ENCODE measurements around the gene MRPL49.

Gene MRPL49

GRCh38 chr11:65113839-65114238 is 8.3 kb upstream of the MRPL49 start:
- no peak overlapping the region for H2BK120ac ChIP-seq (ENCODE audit: low read depth, low read length)
- no peak overlapping the region for H2AK5ac ChIP-seq (ENCODE audit: low read length)
- DNase-seq = no peak
- no peak overlapping the region for H3K23ac ChIP-seq (ENCODE audit: low read length)
- H3K4ac ChIP-seq (ENCODE audit: low read depth, low read length) = no peak overlapping the region
- H3K27ac ChIP-seq (ENCODE audit: low read depth, low read length) = no peak overlapping the region
- no peak overlapping the region for H4K5ac ChIP-seq (ENCODE audit: low read length)
- no peak overlapping the region for H3K56ac ChIP-seq (ENCODE audit: low read length)
- peaks cover 6% of the 10 kb centered on the region for H3K79me2 ChIP-seq (ENCODE audit: control insufficient read depth, insufficient read depth, low read length)
- no peak overlapping the region for H2BK5ac ChIP-seq (ENCODE audit: low read length)
- WGBS (ENCODE audit: extremely low coverage, insufficient coverage, low lambda C conversion rate) = no CpG with 5 or more reads among the region's 6 CpGs
- H2BK15ac ChIP-seq (replicated peaks; ENCODE audit: low read depth) = no peak overlapping the region
- H3K4me1 ChIP-seq (ENCODE audit: control insufficient read depth, low read depth, low read length) = peaks cover 3% of the 10 kb centered on the region
- no peak overlapping the region for H4K8ac ChIP-seq (ENCODE audit: low read depth, low read length)
- no peak overlapping the region for H3K9ac ChIP-seq (ENCODE audit: low read length)
- no peak overlapping the region for H3K18ac ChIP-seq (ENCODE audit: low read length)
- no peak overlapping the region for H3K4me2 ChIP-seq (ENCODE audit: low read length)
- H3K79me1 ChIP-seq (ENCODE audit: low read length) = peaks cover 8% of the 10 kb centered on the region
- H3K27me3 ChIP-seq (ENCODE audit: insufficient read depth, low read length, poor library complexity) = no peaks in the 10 kb centered on the region
- no peak overlapping the region for H3K4me3 ChIP-seq (ENCODE audit: low read length)
- peaks cover 2% of the 10 kb centered on the region for H3K36me3 ChIP-seq (ENCODE audit: control insufficient read depth, insufficient read depth, low read length)

- Histone ChIP-seq H2BK15ac (replicated peaks; ENCODE audit: low read depth) (no peak overlapping the region), H2BK5ac (ENCODE audit: low read length) (no peak overlapping the region), H3K4me2 (ENCODE audit: low read length) (no peak overlapping the region), H3K23ac (ENCODE audit: low read length) (no peak overlapping the region), H2BK120ac (ENCODE audit: low read depth, low read length) (no peak overlapping the region), H3K4ac (ENCODE audit: low read depth, low read length) (no peak overlapping the region), H3K27ac (ENCODE audit: low read depth, low read length) (no peak overlapping the region), H3K4me1 (ENCODE audit: control insufficient read depth, low read depth, low read length) (peaks cover 3% of the 10 kb centered on the region), H4K5ac (ENCODE audit: low read length) (no peak overlapping the region), H3K18ac (ENCODE audit: low read length) (no peak overlapping the region), H2AK5ac (ENCODE audit: low read length) (no peak overlapping the region), H3K36me3 (ENCODE audit: control insufficient read depth, insufficient read depth, low read length) (peaks cover 2% of the 10 kb centered on the region), H3K79me2 (ENCODE audit: control insufficient read depth, insufficient read depth, low read length) (peaks cover 6% of the 10 kb centered on the region), H3K4me3 (ENCODE audit: low read length) (no peak overlapping the region), H3K79me1 (ENCODE audit: low read length) (peaks cover 8% of the 10 kb centered on the region), H3K27me3 (ENCODE audit: insufficient read depth, low read length, poor library complexity) (no peaks in the 10 kb centered on the region), H3K9ac (ENCODE audit: low read length) (no peak overlapping the region), H4K8ac (ENCODE audit: low read depth, low read length) (no peak overlapping the region), H3K56ac (ENCODE audit: low read length) (no peak overlapping the region)
- no peak for DNase-seq
- no CpG with 5 or more reads among the region's 11 CpGs for WGBS (ENCODE audit: extremely low coverage, insufficient coverage, low lambda C conversion rate)
Observed at GRCh38 chr11:65114538-65115171, 7.5 kb upstream of the MRPL49 start.

DNA sequence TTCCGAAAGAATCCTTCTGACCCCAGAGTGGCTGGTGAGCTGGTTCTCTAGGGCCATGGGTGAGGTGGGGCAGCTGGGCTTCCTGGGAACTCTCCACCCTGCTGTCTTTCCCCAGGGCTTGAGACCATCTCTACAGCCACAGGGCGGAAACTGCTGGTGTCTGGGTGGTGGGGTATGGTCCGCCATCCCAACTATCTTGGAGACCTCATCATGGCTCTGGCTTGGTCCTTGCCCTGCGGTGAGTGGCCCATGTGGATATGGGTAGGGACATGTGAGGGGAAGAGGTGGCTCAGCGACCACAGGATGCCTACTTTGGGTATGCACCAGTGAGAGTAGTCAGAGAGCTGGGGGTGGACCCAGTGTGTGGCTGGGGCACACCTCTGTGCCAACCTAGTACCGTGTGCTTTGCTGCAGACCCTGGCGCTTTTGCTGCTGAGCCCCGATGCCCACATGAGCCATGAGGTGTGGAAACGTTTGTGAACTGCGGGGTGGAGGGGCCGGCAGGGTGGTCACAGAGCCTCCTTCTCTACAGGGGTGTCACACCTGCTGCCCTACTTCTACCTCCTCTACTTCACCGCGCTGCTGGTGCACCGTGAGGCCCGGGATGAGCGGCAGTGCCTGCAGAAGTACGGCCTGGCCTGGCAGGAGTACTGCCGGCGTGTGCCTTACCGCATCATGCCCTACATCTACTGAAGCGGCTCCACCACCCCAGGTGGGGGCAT is 6.6 kb upstream of the MRPL49 start:
- Histone ChIP-seq H3K79me1 (ENCODE audit: low read length) (peaks cover 16% of the 10 kb centered on the region), H3K27ac (ENCODE audit: low read depth, low read length) (no peak overlapping the region), H3K23ac (ENCODE audit: low read length) (no peak overlapping the region), H3K4me2 (ENCODE audit: low read length) (no peak overlapping the region), H2BK5ac (ENCODE audit: low read length) (no peak overlapping the region), H3K9ac (ENCODE audit: low read length) (no peak overlapping the region), H3K4me3 (ENCODE audit: low read length) (no peak overlapping the region), H2BK15ac (replicated peaks; ENCODE audit: low read depth) (no peak overlapping the region), H2AK5ac (ENCODE audit: low read length) (no peak overlapping the region), H3K18ac (ENCODE audit: low read length) (no peak overlapping the region), H4K5ac (ENCODE audit: low read length) (no peak overlapping the region), H3K36me3 (ENCODE audit: control insufficient read depth, insufficient read depth, low read length) (peaks cover 10% of the 10 kb centered on the region), H3K4me1 (ENCODE audit: control insufficient read depth, low read depth, low read length) (peaks cover 3% of the 10 kb centered on the region), H4K8ac (ENCODE audit: low read depth, low read length) (no peak overlapping the region), H3K4ac (ENCODE audit: low read depth, low read length) (no peak overlapping the region), H3K27me3 (ENCODE audit: insufficient read depth, low read length, poor library complexity) (no peaks in the 10 kb centered on the region), H2BK120ac (ENCODE audit: low read depth, low read length) (no peak overlapping the region), H3K79me2 (ENCODE audit: control insufficient read depth, insufficient read depth, low read length) (peaks cover 12% of the 10 kb centered on the region), H3K56ac (ENCODE audit: low read length) (no peak overlapping the region)
- DNase-seq = no peak
- no CpG with 5 or more reads among the region's 21 CpGs for WGBS (ENCODE audit: extremely low coverage, insufficient coverage, low lambda C conversion rate)

DNA sequence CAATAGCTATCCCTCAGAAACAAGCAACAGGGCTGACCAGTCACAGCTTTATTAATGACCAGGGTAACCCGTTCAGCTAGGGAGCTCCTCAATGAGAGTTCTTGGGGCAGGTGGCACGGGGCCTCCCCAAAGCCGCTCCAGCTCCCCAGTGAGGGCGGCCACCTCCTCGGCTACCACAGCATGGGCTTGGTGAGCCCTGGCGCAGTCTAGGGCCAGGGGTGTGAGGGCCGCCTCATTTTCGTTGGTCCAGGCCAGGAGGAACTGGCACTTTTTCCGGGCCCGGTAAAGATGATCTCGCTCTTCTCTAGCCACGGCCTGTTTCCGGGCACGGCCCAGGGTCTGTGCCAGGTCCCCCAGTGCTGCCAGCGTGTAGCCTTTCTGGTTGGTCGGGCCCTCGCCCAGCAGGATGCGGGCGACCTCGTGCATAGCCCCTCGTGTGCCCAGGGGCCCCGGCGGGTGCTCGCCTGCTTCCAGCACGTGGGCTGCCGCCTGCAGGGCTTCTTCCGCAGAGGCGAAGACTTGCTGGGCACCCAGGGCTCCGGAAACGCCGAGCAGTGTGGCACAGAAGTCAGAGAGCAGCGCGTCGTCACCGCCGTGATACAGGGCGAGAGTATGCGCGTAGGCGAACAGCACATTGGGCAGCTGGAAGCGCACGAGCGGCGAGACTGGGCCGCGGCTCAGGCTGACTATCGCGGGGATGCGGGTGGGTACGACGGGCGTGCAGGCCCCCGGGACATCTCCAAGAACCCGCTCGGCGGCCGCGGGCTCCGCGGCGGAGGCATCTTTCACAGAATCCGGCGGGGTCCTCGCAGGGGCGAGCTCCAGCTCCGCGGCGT is 5.5 kb upstream of the MRPL49 start:
- Histone ChIP-seq H3K27ac (ENCODE audit: low read depth, low read length) (peak overlapping the region; percentile 71), H4K8ac (ENCODE audit: low read depth, low read length) (no peak overlapping the region), H2BK120ac (ENCODE audit: low read depth, low read length) (no peak overlapping the region), H2BK5ac (ENCODE audit: low read length) (no peak overlapping the region), H2AK5ac (ENCODE audit: low read length) (peak overlapping the region; percentile 58), H3K18ac (ENCODE audit: low read length) (no peak overlapping the region), H3K79me1 (ENCODE audit: low read length) (peaks cover 25% of the 10 kb centered on the region), H3K27me3 (ENCODE audit: insufficient read depth, low read length, poor library complexity) (no peaks in the 10 kb centered on the region), H3K36me3 (ENCODE audit: control insufficient read depth, insufficient read depth, low read length) (peaks cover 14% of the 10 kb centered on the region), H3K56ac (ENCODE audit: low read length) (peak overlapping the region; percentile 99), H3K4me2 (ENCODE audit: low read length) (peak overlapping the region; percentile 95), H2BK15ac (replicated peaks; ENCODE audit: low read depth) (no peak overlapping the region), H3K4me3 (ENCODE audit: low read length) (peak overlapping the region; percentile 95), H3K4ac (ENCODE audit: low read depth, low read length) (peak overlapping the region; percentile 61), H3K9ac (ENCODE audit: low read length) (peak overlapping the region; percentile 93), H4K5ac (ENCODE audit: low read length) (no peak overlapping the region), H3K4me1 (ENCODE audit: control insufficient read depth, low read depth, low read length) (peaks cover 3% of the 10 kb centered on the region), H3K79me2 (ENCODE audit: control insufficient read depth, insufficient read depth, low read length) (peaks cover 22% of the 10 kb centered on the region), H3K23ac (ENCODE audit: low read length) (peak overlapping the region; percentile 80)
- WGBS (ENCODE audit: extremely low coverage, insufficient coverage, low lambda C conversion rate) = no CpG with 5 or more reads among the region's 68 CpGs
- DNase-seq = peak; percentile 52

DNA sequence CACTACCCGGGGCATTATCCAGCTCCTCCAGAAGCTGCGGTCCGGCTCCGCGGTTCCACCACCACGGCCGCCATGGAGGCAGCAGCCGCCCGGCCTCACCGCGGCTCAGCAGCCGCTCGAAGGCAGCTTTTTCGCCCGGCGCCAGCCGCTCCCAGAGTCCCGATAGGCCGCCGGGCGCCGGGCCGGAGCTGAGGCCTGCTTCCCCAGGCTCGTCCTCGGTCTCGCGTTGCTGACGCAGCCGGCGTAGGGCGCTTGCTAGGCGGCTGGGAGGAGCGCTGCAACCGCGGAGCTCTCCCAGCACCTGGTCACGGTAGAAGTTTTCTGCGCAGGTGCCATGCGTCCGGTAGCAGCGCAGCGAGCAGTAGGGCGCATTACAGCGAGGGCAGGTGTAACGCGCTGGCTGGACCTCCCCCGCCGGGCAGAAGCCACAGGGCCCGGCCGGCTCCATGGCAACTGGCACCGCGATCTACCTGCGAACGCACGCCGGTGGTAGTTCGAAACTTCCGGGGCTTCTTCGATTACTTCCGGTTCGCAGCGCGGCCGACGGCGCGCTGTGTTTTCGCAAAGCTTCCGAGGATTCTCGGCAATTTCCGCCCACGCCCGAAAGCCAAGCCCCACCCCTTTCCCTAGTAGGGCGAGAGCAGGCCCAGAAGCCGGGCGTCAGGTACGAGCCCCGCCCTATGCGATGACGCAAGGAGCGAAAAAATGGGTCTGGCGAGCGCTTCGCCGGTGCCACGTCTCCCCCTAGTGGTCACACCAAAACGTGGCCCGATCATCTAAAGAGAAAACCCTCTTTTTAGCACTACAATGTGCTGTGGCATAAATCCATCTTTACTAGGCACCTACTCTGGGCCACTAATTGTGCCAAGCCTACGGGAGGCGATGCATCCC is 4.7 kb upstream of the MRPL49 start, which contains the start of gene ZNHIT2:
Gene ZNHIT2 (minus strand): TSS at position 496 of the 891 bp plus-strand sequence. CDS start 48 bp downstream, at position 448.
- H3K18ac ChIP-seq (ENCODE audit: low read length) = peak within 1 kb of the TSS; percentile 19

More for the DNA sequence above, 4.7 kb upstream of the MRPL49 start, which contains the start of gene ZNHIT2:
- Histone ChIP-seq H3K79me2 (ENCODE audit: control insufficient read depth, insufficient read depth, low read length) (peaks cover 26% of the 10 kb centered on the region), H2BK15ac (replicated peaks; ENCODE audit: low read depth) (no peak within 1 kb of the TSS), H3K36me3 (ENCODE audit: control insufficient read depth, insufficient read depth, low read length) (peaks cover 14% of the 10 kb centered on the region), H4K8ac (ENCODE audit: low read depth, low read length) (no peak within 1 kb of the TSS), H3K27ac (ENCODE audit: low read depth, low read length) (peak within 1 kb of the TSS; percentile 71), H3K23ac (ENCODE audit: low read length) (no peak within 1 kb of the TSS), H3K4me2 (ENCODE audit: low read length) (peak within 1 kb of the TSS; percentile 95), H3K4me3 (ENCODE audit: low read length) (peak within 1 kb of the TSS; percentile 95), H3K79me1 (ENCODE audit: low read length) (peaks cover 25% of the 10 kb centered on the region), H2BK5ac (ENCODE audit: low read length) (peak within 1 kb of the TSS; percentile 67), H3K27me3 (ENCODE audit: insufficient read depth, low read length, poor library complexity) (no peaks in the 10 kb centered on the region), H3K9ac (ENCODE audit: low read length) (peak within 1 kb of the TSS; percentile 93), H2BK120ac (ENCODE audit: low read depth, low read length) (no peak within 1 kb of the TSS), H4K5ac (ENCODE audit: low read length) (no peak within 1 kb of the TSS), H2AK5ac (ENCODE audit: low read length) (peak within 1 kb of the TSS; percentile 58), H3K56ac (ENCODE audit: low read length) (peak within 1 kb of the TSS; percentile 99), H3K4me1 (ENCODE audit: control insufficient read depth, low read depth, low read length) (peaks cover 3% of the 10 kb centered on the region), H3K4ac (ENCODE audit: low read depth, low read length) (peak within 1 kb of the TSS; percentile 61)
- DNase-seq = peak; percentile 99
- WGBS (ENCODE audit: extremely low coverage, insufficient coverage, low lambda C conversion rate) = no CpG with 5 or more reads among the region's 89 CpGs

Data from mesendoderm (in vitro differentiated cells).